Measurements from ENCODE around the gene WWOX.

WWOX gene

DNA sequence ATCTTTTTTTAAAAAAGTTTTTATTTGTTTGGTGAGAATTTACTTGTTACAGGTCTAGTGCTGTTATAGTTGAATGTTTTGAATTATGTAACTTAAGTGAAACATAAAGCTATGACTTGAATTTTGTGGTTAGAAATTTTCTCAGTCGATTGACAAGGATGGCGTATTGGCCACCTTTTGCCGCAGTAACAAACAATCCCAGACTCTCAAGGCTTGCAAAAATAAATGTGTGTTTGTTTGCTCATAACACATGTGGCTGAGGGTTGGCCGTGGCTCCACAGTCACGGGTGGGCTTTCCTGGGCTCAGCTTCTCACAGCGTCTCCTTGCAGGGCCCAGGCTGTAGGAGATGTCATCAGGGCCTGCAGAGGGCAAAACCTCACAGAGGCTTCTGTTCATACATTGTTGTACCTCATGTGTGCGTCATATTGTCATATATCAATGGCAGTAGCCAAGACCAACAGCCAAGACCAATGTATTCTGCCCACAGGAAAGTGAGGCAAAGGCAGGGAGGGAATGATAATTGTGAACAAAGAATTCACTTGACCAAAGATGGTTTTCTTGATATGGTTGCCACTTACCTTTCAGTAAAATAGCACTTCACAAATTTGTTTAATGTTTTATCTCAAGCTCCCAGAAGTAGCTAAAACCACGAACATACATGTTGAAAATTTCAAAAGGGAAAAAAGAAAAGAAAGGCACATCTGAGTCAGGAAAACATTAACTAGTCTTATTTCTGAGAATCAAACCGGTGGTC lies 93.5 kb downstream of the WWOX start:
- DNase-seq (ENCODE audit: low read depth in 1 of 2, low spot score in 1 of 2), result no peak

- no peak for DNase-seq (ENCODE audit: low read depth in 1 of 2, low spot score in 1 of 2)
Observed at GRCh38 chr16:78194948-78195347, 95.5 kb downstream of the WWOX start.

GRCh38 chr16:78195797-78196196 lies 96.3 kb downstream of the WWOX start:
- no peak for DNase-seq (ENCODE audit: low read depth in 1 of 2, low spot score in 1 of 2)

DNA sequence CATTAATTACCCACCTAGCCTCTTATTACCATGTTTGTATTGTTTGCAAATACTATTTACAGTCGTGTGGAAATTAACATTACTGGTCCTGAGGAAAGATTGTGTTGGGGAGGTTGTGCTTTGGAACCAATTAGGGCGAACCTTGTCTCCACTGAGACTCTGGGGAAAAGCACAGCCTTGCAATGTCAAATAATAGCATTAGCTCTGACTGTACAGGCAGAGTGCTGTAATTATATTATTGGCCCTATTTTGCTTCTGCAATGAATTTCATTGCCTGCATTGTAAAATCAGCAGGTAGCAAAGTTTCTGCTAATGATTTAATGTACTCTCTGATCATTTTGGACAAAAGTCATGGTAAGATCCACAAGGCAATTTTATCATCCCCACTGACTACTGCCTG lies 97.0 kb downstream of the WWOX start:
- no peak for DNase-seq (ENCODE audit: low read depth in 1 of 2, low spot score in 1 of 2)

DNA sequence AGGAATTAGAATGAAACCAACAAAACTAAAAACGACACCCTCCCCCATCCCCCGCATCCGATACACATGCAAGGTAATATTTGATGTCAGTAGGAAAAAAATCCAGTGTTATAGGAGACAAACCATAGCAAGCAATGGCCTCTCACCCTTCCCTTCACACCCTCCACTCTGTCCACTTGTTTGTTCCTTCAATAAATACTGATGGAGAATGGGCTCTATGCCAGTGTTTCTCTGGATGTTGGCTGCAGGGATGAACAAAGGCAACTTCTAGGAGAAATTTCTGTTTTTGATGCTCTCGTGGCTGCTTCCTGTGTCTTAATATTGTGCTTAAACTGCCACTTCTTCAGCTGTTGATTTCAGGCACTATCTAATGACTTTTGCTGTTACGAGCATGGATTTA lies 98.8 kb downstream of the WWOX start:
- DNase-seq (ENCODE audit: low read depth in 1 of 2, low spot score in 1 of 2), result no peak

DNA sequence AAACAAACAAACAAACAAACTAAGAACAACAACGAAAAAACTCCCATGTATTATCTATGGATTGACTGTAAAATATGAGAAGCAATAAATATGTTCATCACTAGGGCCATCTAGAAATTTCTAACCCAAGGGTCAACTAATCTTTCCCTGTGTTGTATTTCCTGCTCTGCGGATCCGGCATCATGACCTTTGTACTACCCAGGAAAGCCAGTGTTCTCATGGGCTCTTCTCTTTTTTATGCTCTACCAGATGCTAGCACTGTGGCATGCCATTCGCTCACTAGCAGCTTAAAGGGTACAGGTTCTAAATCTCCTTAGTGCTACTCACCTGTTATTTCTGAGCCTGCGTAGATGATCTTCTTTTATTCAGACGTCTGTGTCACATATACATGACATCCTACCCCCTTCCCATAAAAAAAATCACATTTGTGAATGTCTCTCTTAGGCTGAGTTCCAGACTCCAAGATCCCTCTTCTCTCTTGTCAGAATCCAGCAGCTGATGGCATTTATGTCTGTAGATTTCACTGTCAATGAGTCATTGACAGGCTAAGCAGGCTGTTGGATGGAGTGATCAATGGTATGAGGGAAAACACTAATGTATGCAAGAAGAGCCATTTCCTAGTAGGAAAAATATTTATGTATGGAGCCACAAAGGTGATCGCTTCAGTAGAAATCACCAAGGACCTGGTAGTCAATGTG lies 100.0 kb downstream of the WWOX start:
- DNase-seq (ENCODE audit: low read depth in 1 of 2, low spot score in 1 of 2), result no peak

GRCh38 chr16:78200023-78200389 lies 100.6 kb downstream of the WWOX start:
- no peak for DNase-seq (ENCODE audit: low read depth in 1 of 2, low spot score in 1 of 2)

GRCh38 chr16:78200623-78201096 lies 101.2 kb downstream of the WWOX start:
- DNase-seq (ENCODE audit: low read depth in 1 of 2, low spot score in 1 of 2), result no peak

DNA sequence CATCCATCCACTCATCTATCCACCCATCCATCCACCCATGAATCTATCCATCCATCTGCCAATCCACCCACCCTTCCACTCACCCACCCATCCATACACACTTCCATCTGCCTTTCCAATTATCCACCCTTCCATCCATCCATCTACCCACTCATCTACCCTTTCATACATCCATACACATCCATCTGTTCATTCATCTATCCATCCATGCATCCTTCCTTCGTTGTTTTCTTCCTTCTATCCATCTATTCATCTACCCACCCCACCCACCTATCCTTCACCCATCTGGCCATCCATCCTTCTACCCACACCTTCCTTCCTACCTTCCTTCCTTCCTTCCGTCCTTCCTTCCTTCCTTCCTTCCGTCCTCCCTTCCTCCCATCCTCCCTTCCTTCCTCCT lies 106.1 kb downstream of the WWOX start:
- no peak for DNase-seq (ENCODE audit: low read depth in 1 of 2, low spot score in 1 of 2)

GRCh38 chr16:78206623-78207223 lies 107.3 kb downstream of the WWOX start:
- no peak for DNase-seq (ENCODE audit: low read depth in 1 of 2, low spot score in 1 of 2)

- no peak for DNase-seq (ENCODE audit: low read depth in 1 of 2, low spot score in 1 of 2)
Observed at GRCh38 chr16:78209951-78210661, 110.7 kb downstream of the WWOX start.

DNA sequence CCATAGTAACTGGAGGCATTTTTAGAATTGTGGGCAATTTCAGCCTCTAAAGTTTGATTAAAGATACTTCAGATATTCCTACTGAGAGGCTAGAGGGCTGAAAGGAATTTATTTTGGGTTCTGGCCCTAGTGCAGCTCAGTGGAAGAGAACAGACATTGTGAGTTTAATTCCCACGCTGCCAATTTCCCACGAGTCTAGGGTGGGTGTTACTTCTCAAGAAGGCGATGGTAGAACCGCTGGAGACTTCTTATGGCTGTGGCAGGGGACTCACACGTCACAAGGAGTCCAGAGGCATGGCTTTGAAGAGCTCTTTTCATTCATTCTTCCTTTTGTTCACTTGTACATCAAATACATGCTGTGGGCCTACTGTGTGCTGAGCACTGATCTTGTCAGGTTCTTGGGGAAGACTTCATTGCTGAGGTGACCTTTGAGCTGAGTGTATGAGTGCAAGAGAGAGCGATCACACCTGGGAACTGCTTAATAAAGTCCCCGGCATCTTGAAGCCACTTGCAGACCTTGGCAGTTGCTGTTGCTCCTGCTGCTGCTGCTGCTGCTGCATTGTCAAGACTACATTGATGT lies 111.7 kb downstream of the WWOX start:
- no peak for DNase-seq (ENCODE audit: low read depth in 1 of 2, low spot score in 1 of 2)

GRCh38 chr16:78211946-78212345 lies 112.5 kb downstream of the WWOX start:
- no peak for DNase-seq (ENCODE audit: low read depth in 1 of 2, low spot score in 1 of 2)

- DNase-seq (ENCODE audit: low read depth in 1 of 2, low spot score in 1 of 2), result no peak
Observed at GRCh38 chr16:78212674-78213073, 113.2 kb downstream of the WWOX start.

- DNase-seq (ENCODE audit: low read depth in 1 of 2, low spot score in 1 of 2), result no peak
Observed at GRCh38 chr16:78213751-78214150, 114.3 kb downstream of the WWOX start.

- DNase-seq (ENCODE audit: low read depth in 1 of 2, low spot score in 1 of 2), result no peak
Observed at GRCh38 chr16:78215222-78215621, 115.8 kb downstream of the WWOX start.

- no peak for DNase-seq (ENCODE audit: low read depth in 1 of 2, low spot score in 1 of 2)
Observed at GRCh38 chr16:78216166-78216745, 116.8 kb downstream of the WWOX start.

DNA sequence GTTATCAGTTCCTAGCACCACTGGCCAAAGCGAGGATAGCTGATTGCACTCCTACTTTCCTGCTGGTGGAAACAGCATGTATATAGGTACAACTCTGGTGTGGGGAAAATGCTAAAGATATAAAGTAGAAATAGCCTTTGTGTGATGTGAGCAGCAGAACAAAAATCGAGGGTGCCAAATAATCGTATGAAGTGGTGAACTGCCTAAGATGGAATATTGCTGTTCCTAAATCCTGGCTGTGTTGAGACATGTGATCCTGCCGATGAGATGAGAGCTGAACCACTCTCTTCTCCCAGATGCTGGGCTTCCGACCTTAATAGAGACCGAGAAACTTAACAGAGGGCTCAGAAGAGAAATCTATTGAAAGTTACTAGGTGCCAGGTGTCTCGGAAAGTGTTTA lies 117.8 kb downstream of the WWOX start:
- no peak for DNase-seq (ENCODE audit: low read depth in 1 of 2, low spot score in 1 of 2)

DNA sequence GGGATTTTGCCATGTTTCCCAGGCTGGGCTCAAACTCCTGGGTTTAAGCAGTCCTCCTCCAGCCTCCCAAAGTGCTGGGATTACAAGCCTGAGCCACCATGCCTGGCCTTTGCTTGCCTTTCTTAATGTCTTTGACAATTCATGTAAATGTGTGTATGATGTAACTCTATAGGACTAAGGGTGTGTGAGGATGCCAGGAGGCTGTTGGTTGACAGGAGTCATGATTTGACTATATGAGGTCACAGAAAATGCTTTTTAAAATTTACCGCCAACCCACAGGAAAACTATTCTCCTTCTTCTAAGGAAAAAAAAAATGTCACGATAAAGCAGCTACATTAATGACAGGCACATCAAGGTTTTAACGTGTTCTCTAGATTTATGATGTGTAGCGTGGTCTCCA lies 118.8 kb downstream of the WWOX start:
- DNase-seq (ENCODE audit: low read depth in 1 of 2, low spot score in 1 of 2), result no peak

- no peak for DNase-seq (ENCODE audit: low read depth in 1 of 2, low spot score in 1 of 2)
Observed at GRCh38 chr16:78218856-78219651, 119.6 kb downstream of the WWOX start.

Data from activated CD4-positive, alpha-beta T cell treated with anti-CD3 and anti-CD28 coated beads, Interleukin-2, amount 50 U/mL, for 24 hours (primary cell).